T-helper 22 cell (primary cell): ENCODE results near the gene FCER1G.
"Not testable (repeated sequence)": the region's sequence is repeated elsewhere in the genome, so short reads cannot be mapped to it uniquely, and the experiment has no call there.

Experiments used
- DNase-seq: peaks from one replicate; pipeline ENCODE4 v3.0.0-alpha.2; 2020; ENCODE audit warnings: low read depth

FCER1G gene

DNA sequence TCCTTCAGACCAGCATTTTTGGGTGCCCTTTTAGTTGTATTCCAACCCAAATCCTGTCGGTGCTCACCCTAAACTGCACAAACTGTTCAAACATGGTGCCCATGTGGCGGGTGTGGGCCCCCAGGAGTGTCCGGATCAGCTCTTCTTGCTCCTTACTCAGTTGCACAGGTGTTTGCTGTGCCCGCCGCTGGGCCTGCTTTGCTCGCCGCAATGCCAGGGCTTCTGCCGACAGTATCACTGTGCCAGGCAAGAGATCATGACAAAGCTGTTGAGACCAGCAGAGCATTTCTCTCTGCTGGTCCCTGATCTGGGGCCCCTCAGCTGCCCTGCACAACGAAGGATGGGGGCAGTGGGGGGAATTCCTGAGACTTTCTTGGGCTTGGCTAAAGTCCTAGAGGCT, 18.0 kb downstream of the FCER1G start:
- DNase-seq, result no peak

- no peak for DNase-seq
These were observed 21.1 kb downstream of the FCER1G start for GRCh38 chr1:161235957-161236775.

DNA sequence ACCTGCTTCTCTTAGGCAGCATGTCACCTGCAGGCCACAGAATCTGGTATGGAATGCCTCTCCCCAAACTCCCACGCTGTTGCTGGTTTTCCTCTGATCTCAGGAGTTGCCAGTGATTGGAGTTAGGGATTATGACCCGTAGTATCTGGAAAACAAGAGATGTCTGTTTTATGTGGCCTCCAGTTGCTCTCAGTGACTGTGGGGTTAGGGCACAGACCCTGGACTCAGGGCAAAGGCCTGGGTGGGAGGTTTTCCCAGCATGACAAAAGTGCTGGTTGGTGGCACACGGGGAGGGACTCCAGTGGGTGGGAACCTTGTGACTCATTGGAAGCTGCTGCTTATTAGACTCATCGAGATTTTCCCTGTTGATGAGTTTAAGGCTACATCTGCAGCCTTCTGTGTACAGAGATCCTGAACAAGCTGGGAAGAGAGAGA, 23.0 kb downstream of the FCER1G start, which contains the start of gene NR1I3:
TSS of gene NR1I3 (minus strand) at position 165 of the 435 bp plus-strand sequence. CDS start 1,638 bp downstream, outside the sequence.
- no peak for DNase-seq

DNA sequence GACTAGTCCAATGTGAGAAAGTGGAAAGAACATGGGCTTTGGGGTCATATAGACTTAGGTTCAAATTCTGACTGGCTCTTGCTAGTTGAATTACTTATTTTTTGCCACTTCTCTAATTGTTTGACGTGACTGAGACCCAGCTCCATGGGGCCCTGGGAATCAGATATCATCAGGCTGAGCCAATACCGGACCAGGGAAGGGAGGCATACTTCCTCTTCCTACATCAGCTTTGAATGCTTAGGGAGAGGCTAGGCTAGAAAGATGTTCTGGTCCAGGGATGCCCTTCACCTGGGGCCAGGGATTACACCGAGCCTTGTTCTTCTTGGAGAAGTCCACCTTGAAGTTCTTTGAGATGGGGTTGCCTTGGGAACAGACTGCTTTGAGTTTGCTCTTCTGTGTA, 26.6 kb downstream of the FCER1G start:
- DNase-seq, result no peak

- no peak for DNase-seq
These were observed 27.2 kb downstream of the FCER1G start for GRCh38 chr1:161242313-161242712.

DNA sequence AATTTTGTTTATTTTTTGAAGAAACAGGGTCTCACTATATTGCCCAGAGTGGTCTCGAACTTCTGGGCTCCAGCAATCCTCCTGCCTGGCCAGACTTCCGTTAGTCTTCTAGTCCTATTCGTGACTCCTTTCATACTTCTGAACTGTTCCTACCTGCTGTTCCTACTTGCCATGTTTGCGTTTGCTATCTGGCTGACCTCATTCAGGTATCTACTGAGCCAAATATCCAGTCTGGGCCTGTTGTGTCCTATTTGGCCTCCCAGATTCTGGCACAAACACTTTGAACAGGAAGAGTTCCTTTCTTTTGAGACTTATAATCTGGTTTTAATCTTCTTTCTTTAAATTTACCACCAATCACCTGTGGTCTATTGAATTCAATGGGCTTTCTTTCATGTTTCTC, 29.8 kb downstream of the FCER1G start:
- DNase-seq, result no peak

- not testable (repeated sequence) for DNase-seq
These were observed 35.0 kb downstream of the FCER1G start for GRCh38 chr1:161250100-161250499.

DNA sequence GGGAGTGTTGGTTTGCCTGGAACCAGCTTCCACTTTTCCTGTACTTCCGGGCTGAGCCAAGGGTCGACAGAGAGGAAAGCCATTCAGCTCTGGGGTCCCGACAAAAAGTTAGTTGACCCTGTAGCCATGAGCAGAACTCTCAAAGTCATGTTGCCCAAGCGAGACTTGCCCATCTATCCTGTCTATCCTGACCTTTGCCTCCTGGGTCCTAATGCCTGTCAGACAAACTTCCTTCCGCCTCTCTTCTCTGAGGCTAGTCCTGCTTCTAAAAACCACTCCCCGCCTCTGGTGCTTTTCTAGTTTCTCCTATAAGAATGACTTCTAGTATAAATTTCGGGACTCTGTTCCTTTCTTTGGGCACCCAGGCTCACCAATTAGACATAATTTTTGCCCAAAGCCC, 35.7 kb downstream of the FCER1G start:
- no peak for DNase-seq

DNA sequence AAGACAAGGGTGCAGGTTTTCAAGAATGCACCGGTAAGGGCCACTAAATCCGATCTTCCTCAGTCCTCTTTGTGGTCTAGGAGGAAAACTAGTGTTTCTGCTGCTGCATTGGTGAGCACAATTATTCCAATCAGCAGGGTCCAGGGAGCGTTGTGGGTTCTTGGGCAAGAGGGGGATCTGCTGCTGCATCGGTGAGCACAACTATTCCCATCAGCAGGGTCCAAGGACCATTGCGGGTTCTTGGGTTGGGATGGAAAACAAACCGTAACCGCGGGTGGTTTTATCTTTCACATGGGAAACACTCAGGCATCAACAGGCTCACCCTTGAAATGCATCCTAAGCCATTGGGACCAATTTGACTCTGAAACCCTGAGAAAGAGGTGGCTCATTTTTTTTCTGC, 36.5 kb downstream of the FCER1G start:
- DNase-seq, result no peak

- DNase-seq, result not testable (repeated sequence)
These were observed 40.2 kb downstream of the FCER1G start for GRCh38 chr1:161255302-161255701.

DNA sequence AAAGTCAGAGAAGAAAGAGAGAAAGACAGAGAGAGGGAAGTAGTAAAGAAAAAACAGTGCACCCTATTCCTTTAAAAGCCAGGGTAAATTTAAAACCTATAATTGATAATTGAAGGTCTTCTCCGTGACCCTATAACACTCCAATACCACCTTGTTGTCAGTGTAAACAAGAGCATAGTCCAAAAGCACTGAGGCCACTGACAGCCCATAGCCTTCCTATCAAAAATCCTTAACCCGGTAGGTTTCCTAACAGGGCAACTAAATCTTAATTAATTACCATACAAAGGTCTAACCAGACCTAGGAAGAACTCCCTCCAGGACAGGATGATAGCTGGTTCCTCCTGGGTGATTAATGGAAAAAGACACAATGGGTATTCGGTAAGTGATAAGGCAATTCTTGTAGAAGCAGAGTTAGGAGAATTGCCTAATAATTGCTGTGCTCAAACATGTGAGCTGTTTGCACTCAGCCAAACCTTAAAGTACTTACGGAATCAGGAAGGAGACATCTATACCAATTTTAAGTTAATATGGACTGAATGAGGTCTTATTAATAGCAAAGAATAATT, 40.9 kb downstream of the FCER1G start:
- not testable (repeated sequence) for DNase-seq

DNA sequence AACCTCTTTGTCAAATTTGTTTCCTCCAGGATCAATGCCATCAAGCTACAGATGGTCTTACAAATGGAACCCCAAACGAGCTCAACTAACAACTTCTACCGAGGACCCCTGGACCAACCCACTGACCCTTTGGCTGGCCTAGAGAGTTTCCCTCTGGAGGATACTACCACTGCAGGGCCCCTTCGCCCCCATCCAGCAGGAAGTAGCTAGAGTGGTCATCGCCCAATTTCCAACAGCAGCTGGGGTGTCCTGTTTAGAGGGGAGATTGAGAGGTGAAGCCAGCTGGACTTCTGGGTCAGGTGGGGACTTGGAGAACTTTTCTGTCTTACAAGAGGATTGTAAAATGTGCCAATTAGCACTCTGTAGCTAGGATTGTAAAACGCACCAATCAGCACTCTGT, 42.0 kb downstream of the FCER1G start:
- DNase-seq, result not testable (repeated sequence)

- peak; percentile 1 for DNase-seq
These were observed 43.6 kb downstream of the FCER1G start, which contains the start of gene PCP4L1 for GRCh38 chr1:161258439-161259344. TSS of gene PCP4L1 (plus strand) at chr1:161258745. CDS start at chr1:161258975, 230 bp downstream.

DNA sequence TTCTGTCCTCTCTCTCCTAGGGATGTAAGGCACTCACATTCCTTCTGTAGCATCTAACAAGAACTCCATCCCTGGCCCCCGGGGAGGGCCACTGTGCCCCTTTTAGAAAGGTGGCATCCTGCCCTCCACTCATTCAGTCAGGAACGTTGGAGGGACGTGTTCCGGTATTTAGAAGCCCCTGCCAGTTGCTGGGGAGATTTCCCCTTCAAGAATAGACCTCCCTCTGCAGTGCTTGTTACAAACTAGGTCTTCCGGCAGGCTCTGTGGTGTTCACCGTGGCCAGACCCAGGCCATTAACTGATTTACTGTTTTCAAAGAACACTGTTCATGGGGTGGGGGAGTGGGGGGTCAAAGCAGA, 44.2 kb downstream of the FCER1G start:
- no peak for DNase-seq

GRCh38 chr1:161259765-161260164, 44.7 kb downstream of the FCER1G start:
- DNase-seq, result no peak

GRCh38 chr1:161260376-161261260, 45.5 kb downstream of the FCER1G start:
- DNase-seq, result no peak

DNA sequence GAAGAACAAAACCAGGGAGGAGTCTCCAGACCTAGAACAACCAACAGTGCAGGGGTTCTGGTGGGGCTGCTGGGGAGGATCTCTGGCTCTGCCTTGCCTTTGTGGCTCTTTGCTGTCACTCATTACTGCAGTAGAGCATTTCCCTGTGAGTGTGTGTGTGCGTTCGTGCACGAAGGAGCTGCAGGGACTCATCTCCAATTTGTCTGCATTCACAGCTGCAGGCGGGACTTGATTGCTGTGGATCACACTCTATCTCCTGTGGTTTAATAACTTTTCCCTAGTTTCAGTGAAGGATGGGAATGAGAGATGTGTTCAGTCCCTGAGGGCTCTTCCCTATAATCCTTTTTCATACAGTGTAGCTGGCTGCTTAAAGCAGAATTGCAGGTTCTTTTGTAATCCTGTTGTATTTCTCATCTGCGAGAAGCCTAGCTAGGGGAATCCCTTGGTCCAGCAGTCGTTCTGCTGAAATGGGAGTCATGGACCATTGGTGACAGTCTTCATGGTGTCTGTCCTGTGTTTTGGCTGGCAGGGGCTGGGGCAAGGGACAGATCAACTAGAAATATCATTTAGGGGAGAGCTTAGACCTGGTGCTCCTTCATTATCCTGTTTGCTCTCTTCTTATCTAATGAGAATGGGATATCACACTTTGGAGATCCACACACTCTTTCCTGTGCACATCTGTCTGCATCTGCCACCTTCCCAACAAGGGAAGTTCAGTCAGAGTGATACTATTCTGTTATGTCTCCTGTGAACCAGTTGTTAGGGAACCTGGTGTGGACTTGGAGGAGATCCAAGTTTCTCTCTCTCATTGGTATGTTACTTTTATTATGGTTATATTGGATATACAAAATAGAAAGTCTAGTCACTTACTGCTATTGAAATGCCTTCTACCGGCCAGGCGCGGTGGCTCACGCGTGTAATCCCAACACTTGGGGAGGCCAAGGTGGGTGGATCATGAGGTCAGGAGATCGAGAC, 46.5 kb downstream of the FCER1G start:
- no peak for DNase-seq

- no peak for DNase-seq
These were observed 50.2 kb downstream of the FCER1G start for GRCh38 chr1:161265305-161265704.

GRCh38 chr1:161266202-161266601, 51.1 kb downstream of the FCER1G start:
- DNase-seq, result no peak

DNA sequence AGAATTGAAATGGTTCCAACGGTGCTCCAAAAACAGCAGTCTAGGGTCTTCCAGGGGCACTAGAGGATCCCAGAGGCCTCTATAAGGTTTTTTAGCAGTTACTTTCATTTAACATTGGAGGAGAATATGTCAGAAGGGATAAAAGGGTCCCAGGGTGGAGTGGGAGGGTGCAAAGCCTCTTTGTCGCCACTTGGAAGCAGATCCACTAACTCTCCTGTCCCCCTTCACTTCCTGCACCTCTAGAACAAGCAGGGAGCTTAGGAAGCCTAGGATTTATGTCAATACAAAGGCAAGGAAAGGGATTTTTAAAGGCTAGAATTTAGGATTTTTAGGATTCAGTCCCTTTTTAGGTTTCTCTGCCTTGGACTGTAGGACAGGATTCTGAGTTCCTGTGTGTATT, 51.7 kb downstream of the FCER1G start:
- DNase-seq, result no peak
